Dedifferentiated amniotic fluid mesenchymal stem cell (primary cell): ENCODE data around the gene CDK5RAP3.

Source experiments
- DNase-seq: peaks from one replicate; pipeline ENCODE4 v3.0.0-alpha.2; 2016; ENCODE audit errors: extremely low spot score

Gene CDK5RAP3

DNA sequence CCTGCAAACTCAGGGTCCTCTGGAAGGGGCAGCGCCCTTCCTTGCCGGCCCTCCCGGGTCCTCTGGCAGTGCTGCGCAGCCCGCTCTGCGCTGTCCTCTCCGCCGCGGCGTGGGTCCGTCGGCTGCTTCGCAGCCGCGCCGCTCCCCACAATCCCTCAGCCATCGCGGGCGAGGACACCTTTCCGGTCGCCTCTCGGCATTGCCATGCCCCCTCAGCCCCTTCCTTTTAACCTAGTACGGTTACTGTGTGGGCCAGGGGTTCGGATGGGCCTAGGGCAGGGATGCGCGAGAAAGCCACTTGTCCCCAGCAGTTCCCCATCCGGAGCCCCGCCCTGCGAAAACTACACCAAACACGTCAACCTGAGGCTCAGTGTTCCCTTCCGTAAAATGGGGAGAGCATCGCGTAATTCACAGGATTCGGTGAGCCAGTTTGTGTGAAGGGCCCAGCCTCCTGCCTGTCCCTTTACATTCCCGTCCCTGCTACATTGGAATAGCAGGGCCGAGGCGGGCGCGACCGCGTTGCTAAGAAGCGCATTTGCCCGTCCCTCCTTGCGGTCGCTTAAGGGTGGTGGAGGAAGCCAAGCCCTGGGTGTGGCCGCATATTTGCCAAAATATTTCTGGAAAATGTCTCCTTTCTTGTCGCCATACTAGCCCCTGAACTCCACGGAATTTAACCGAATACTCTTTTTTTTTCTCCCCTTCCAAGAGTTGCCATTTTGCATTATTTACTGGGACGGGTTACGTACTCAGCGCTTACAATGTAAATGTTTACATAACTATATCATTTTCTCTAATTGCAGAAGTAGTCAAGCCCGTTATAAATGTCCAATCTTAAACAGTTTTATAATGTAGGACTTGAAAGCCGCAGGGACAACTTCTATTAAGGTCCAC lies 53.5 kb downstream of the CDK5RAP3 start:
- peak; percentile 83 for DNase-seq

DNA sequence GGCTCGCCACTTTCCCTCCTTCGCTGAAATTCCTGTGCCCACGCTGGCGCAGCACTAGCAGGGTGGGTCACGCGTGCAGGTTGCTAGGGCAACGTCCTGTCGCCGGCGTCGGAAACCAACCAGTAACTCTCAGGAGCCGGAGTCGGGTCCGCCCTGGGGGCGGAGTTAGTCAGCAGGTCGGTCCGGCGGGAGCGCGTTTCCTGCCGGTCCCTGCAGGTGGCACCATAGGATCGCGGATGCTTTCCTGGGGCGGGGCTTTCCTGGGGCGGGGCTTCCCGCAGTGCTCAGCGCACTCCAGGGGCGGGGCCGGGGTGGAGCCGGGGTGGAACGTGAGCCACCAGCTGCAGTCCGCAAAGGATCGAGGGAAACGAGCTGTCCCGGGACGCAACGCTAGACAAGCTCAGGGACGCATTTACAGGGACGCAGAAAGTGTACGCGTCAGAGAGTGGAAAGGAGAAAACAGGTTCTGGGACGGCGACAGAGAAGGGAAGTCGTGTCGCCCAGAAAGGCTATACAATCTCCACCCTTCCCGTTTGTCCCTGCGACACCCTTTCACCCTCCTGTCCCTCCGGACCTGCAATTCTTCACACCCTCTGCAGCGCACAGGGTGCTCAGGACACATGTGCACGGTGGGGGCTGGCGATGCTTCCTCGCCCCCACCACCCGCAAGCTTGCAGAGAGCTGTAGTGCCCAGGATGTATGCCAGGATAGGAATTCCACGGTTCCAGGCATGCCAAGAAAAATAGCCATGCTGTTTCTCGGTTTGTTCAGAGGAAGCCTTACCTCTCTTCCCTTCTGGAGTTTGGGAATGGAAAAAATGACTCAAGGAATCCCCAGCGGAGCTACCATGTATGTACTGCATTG lies 54.4 kb downstream of the CDK5RAP3 start:
- peak; percentile 95 for DNase-seq

GRCh38 chr17:48025904-48026501 lies 55.1 kb downstream of the CDK5RAP3 start:
- no peak for DNase-seq

GRCh38 chr17:48026502-48027321 lies 55.8 kb downstream of the CDK5RAP3 start:
- DNase-seq, result peak; percentile 95

- no peak for DNase-seq
These were observed 56.5 kb downstream of the CDK5RAP3 start for GRCh38 chr17:48027322-48027981.

DNA sequence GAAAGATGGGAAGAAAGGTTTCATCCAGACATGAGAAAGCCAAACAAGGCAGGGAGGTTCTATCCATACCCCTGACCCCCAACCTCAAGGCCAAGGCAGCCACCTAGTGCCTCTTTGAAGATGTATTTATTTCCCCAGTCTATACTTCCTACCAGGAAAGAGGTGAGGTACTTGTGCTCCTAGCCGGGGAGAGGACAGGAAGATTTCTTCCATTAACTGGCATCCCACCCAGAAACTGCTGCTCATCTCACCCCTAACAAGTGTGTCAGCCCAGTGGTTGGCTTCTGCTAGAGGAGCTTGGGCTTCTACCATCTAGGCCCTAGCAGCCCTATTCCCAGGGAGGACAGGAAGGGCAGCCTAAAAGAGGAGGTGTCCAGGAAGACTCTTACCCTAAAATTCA lies 57.8 kb downstream of the CDK5RAP3 start:
- no peak for DNase-seq

- DNase-seq, result no peak
These were observed 59.6 kb downstream of the CDK5RAP3 start for GRCh38 chr17:48030531-48030930.
